Cardiac ventricle fibroblast (primary cell): ENCODE results near the gene TP53TG3F. TPM values are rescaled to one million over a fixed set of nuclear protein-coding genes. Genes with fewer than 3 reads are reported as not detected.

Source experiments
- total RNA-seq: library from RNA; depleted of rRNA; stranded (reverse); fragments of >200 nt; gene quantifications from 2 replicates; pipeline ENCODE4 v1.2.3, GENCODE V29; 2015

The TP53TG3F gene, protein sequence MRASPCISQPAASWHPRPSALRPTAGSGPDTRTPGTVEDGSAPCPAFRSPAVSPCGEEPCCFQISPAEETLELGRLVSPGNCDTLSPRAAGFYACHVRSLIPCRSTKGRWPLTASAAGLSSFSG
- total RNA-seq = not detected in 2 replicates

DNA sequence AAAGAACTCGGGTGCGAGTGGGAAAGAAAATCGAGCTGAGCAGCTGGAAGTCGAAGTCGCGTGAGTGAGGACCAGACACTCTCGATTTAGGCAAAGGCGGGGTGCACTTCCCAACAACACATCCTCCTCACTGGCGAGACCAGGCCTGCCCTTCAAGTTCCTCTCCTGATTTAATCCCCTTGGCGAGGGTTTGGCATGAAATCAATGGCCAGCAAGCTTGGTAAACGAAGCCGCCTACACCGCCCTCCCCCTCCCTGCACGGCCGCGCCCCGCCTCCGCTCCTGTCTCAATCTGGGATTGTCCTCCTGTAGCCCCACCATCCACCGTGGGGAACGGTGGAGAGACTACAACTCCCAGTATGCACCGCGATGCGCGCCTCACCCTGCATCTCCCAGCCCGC, at the start of gene TP53TG3F:
Gene TP53TG3F (plus strand): TSS at position 301 of the 400 bp plus-strand sequence. CDS start 68 bp downstream, at position 369.

Other genes with a start within 250 kb of the TP53TG3F start
- gene TP53TG3E, start 155.3 kb upstream of the TP53TG3F start, total RNA-seq = not detected in 2 replicates
- not detected in 2 replicates for gene TP53TG3B, start 98.8 kb upstream of the TP53TG3F start, total RNA-seq